HG03103 (cell line): ENCODE data around the gene FYCO1.

Experiments
- ATAC-seq: cut with Tn5 transposase; IDR thresholded peaks from one replicate; pipeline ENCODE4 v1.9.1; 2021; ENCODE audit warnings: low read depth; ENCODE audit not compliant: unreplicated experiment

FYCO1 gene

DNA sequence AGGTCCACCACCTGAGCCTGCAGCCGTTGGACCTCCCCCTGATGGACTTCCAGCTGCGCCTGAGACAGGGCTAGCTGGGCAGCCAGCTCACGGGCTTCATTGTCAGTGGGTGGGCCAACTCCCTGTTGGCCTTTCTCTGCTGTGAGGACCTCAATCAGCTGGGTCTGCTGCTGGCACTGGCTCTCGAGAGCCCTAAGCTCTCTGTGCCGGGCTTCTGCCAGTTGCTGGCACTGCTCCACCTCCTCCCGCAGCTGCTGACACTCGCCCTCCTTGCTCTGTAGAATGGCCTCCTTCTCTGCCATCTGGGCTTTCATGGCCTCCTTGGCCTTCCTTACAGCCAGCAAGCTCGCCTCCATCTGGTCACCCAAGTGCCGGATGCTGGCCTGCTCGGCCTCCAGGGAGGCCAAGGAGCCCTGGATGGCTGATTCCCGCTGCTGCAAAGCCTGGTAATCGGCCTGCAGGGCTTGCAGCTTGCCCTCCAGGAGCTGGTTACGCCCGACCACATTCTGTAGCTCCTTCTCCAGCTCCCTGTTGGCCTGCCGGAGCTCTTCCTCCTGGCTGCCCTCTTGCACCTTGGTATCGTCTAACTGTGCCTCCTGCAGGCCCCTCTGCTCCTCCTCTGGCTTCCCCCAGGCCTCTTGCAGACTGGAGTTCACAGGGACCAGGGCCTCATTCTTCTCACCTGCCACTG is 28.5 kb downstream of the FYCO1 start:
- no peak for ATAC-seq

DNA sequence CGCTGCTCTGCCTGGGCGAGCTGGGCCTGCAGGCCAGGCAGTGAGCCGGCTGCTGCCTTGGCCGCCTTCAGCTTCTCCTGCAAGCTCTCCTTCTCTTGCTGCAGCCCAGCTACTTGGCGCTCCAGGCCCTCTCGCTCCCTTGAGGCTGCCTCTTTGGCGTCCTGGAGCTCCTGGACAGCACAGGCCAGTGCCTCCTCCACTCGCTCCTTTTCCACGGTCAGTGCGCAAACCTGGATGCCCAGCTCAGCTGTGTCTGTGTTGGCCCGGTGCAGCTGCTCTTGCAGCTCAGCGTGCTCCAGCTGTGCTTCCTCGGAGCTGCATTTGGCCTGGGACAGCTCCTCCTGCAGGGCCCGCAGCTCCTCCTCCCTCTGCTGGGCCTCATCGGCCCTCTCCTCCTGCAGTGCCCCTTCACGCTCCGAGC is 29.2 kb downstream of the FYCO1 start:
- no peak for ATAC-seq

DNA sequence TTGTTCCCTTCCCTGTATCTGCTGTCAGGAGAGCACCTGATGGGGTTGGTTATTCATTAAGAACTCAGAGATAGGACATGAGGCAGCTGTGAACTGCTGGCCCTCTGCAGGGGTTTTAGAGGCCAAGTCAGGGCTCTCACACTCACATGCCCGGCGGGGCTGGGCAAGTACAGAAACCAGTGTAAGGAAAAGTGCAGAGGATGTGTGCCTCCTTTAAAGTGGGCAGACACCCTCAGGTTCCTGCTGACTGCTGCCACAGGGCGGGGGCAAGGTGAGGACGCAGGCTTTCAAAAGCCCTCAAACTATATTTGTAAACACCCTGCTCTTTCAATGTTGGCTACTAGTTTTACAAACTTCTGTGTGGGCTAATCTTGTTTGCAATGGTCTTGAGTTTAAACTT is 30.0 kb downstream of the FYCO1 start:
- no peak for ATAC-seq

DNA sequence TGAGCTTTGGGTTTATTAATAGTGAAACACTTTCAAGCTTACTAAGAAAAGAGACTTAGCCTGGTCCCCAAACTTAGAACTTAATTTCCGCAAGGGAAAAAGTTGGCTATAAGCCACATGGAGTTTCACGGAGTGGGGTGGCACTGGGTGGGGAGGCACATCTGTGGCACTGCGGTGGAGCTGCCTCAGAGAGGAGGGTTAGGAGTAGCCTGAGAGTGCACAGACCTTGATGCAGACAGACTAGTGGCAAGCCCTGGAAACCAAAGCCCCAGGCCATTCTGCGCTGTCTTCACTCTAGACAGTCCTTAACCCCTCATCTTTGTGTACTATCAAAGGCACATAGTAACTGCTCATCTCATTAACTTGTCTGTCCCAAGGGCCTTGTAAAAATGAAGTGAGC is 30.4 kb downstream of the FYCO1 start:
- ATAC-seq: no peak

DNA sequence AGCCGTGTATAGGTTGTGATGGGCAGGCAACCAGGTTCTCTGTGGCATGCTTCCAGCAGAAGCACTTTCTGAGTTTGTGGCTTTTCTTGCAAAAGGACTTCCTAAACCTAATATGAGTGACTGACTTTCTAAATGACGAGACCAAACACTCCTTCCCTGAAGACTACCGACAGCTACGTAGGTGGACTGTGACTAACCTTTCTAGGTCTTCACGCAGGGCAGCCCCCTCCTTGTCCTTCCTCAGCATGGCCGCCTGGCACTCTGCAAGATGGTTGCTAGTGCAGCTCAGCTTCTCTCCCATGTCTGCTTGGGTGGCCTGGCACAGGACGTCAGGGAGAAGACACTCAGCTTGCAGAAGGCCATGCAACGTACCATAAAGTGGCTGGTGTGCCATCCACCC is 31.5 kb downstream of the FYCO1 start:
- no peak for ATAC-seq

DNA sequence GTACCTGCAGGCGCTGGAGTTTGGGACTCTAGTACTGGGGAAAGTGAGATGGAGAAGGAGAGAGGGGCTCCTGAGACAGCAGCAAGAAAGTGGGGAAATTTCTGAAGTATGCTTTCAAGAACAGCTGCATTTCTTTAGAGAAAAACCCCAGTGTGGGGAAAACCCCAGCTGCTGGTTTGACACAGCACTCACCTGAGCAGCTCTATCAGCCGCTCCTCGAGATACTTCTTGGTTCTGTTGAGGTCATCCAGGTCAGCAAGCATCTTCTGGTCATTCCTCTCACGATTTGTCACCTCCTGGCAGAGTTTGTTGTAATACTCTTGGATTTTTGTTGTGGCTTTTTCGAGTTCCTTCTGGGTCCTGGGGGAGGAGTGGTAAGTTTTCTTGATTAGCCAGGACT is 33.6 kb downstream of the FYCO1 start:
- ATAC-seq: peak; percentile 50

DNA sequence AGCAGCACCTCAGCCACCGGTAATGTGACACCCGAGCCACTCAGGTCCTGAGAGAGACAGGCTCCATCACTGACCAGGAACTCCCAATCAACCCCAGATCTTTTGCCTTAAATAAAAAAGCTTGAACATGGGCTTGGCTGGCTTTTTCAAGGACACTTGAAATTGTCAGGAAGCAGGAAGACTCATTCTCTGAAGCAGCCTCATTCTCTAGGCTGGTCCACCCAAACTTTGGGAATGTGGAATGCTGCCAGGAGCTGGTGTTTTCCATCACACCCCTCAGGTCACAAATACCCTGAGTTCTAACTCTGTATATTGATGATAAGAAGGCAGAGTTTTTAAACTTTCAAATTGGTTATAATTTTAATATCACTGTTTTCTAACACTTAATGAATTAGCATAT is 35.3 kb downstream of the FYCO1 start:
- ATAC-seq: no peak

DNA sequence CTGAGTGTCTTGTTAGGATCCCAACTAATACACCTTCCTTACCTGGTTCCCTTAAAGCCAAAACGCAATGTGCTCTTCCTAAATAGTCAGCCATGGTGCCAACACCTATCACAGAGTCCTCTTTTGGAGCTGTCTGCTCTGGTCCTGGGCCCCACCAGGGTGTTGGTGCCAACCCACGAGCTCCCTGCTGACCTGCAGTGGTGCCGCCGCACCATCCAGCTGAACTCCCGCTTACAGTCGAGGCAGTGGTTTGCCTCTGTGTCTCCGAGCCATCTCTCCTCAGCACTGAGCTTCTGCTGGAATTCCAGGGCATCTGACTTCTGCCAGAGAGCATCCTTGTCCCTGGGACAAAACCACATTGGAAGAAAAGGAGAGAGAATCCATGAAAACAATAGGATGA is 36.4 kb downstream of the FYCO1 start:
- ATAC-seq: no peak

DNA sequence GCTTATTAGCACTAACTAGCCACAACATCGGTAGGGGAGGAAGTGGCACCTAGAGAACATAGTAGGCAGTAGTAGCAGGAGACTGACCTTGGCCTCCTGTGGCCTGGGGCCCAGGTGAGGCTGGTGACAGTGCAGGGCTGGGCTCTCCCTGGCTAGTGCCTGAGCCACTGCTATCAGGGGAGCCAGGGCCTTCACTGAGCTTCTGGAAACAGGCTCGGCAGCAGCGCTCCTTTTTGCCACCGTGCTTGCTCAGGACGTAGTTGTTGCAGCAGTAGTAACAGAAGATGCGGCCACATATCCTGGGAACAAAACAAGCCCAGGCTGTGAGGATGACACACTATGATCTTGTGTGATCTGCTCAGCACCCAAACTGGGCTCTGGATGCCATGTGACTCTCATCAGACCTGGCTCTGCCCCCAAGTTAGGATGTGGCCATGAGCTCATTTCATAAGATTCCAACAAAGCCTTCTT is 37.3 kb downstream of the FYCO1 start:
- no peak for ATAC-seq

DNA sequence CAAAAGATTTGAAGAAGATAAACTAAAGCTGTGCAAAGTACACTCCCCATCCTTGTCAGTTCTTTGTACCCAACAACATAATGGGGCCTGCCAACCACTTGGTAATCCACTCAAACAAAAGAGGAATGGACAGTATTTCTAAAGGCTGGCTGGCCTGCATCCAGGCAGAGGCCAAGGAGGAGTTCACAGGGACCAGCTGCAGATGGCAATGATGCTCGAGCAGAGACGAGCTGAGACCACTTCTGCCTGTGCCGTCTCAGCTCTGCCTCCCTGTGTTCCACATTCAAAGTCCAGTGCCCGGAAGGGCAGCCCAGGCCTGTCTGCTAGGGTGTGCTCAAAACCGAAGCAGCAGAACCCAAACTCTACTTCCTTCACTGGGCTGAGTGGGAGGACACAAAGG is 38.0 kb downstream of the FYCO1 start:
- ATAC-seq: no peak

DNA sequence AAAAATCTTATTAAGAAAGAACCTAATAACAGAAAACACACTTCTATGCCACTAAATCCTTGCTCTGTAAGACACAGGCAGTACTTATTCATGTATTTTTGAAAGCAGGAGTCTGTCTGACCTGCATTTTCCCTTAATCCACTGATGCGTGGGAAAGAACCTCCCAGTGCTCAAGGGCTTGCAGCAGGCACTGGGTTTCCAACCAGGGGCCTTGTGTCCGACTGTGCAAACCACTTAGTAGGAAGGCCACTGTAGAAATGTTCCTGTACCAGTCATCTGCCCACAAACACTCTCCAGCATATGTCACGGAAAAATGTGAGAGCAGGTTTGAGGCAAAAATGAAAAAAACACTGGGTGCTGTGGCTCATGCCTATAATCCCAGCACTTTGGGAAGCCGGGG is 39.9 kb downstream of the FYCO1 start:
- no peak for ATAC-seq

DNA sequence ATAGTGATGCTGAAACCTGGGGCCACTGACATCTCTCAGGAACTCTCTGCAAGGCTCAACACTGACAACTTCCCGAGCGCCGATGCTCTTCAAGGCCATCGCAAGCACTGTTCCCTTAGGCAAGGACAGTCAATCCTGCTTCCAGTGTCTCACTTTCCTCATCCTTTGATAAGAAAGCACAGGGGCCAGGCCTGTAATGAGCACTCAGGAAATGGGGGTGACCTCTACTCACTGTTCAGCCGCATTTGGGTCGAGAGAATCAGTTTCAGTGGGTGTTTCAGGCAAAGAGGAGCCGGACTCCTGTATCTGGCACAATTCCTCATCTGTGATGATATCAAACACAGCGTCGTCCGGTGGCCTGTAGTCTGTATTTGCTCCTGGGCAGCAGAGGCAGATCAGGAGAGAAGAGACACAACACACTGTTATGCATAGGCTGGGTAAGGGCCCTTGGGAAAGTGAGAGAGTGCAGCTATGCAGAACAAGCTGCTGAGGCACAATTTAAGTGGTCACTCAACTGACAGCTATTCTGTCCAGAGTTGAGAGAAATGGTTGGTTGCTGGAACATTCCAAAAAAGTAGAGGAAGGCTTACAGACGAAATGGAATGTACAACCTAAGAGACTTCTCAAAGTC is 40.5 kb downstream of the FYCO1 start:
- ATAC-seq: no peak

DNA sequence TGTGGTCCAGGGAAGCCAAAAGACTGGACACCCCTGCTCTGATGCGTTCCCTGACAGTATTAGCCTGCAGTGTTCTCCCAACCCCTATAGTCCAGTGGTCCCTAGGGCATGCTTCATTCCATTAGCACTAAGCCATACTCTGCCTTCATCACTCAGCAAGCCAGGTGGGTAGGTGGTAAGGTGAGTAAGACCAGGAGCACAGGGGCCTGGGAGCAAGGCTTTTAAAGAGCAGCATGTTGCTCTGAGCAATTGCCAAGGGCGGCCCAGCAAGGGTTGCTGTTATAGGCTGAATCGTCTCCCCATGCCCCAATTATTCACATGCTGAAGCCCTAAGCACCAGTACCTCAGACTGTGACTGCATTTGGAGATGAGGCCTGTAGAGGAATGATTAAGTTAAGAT is 41.3 kb downstream of the FYCO1 start:
- no peak for ATAC-seq

DNA sequence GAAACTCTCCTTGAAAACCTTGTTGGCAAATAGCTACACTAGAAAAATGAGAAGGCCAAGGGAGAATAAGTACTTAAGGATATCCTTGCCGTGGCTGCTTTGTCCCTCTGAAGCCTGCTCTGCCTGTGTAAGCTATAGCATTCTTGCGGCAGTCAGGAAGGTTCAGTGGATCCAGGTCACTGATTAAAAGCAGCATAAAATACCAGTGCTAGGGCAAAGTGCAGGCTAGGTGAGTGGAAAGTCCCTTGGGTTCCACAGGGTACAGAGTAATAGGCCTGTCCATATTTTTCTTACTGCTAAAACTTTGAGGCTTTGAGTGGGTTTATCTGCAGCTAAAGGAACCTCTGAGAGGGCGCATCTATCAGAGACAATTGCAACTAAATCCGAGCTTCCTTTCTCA is 42.1 kb downstream of the FYCO1 start:
- ATAC-seq: no peak

DNA sequence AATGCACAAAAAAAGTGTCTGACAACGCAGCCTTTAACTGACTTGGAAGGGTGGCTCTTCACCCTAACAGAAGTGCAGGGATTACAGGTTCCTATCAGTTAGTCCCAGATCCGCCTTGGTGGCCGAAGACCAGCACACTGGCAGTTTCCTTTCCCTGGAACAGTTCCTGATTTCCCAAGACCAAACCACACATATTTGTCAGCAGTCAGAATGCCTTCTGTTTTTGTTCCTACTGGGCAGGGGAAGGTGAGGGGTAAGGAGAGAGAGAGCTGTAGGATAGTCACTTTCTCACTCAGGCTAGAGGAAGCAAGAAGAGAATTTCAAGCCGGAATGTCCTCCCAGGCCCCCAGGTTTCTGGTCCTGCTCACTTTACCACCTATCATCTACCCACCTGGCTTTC is 43.2 kb downstream of the FYCO1 start:
- ATAC-seq: no peak

DNA sequence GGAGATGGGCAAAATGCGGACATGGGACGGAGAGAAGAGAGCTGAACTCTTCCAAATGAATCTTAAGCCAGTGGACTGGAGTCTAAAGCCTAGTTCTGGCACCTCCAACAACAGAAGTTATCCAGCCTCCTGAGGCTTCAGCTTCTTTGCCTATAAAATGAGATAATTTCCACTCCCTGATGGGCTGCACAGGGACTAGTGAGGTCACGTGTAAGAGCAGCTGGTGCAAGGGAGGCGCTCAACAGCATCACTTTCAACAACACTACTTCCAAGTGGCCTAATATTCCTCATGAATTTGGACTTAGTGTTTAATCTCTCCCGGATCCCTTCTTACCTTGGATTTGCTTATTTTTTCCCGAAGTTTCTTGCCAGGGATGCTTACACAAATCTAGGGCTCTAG is 43.7 kb downstream of the FYCO1 start:
- ATAC-seq: no peak

DNA sequence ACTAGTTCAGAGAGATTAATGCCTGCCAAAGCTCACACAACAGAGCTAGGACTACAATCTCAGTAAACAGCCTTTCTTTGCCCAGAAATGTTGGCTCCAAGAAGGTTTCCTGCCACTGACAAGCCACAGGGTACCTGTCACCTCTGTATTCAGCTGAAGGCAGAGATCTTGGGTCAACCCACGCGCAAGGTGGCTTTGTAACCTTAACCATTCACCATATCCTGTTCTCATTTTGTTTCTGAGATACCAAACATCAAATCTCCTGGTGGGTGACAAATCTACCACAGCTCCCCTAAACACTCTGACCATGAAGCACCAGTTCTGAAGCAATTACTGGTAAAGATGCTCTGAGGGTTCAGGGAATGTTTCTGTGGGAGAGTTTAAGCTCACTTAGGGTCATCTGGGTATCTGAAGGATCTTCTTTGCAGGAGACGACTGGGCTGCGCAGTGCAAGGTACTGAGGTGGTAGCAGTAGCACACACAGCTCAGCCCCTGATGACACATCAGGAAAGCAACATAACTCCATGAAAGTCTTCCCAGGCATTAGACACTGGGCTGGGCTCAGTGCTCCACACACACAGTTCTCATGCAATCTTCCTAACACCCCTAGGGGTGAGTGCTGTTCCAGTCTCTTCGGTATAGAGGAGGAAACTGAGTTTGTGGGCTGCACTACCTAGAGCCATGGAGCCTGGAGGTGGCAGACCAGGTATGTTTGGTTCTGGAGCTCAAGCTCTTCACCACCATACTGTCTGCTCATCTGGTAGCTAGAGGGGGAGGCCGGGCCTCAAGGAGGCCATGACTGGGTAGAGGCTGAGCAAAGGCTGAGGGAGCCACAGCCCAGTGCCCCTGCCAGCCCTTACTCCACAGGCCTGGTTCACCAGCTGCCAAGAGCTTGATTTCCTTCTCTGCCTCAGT is 44.7 kb downstream of the FYCO1 start:
- no peak for ATAC-seq

DNA sequence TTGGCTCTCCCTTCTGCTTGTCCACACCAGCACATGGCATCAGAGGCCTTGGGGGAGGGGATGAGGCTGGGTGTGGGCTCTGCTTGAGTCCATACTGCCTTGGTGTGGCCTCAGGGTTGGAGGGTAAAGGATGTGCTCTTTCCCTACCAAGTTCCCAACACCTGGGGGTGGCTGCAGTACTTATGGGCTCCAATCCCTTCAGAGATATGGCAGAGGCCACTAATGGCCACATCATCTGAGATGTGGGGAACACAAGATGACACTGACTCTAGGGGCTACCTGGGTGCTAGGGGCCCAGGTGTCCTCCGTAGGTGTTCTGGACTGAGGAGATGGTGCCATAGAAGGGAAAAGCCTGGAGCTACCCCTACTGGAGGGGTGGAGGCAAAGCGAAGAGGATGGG is 45.5 kb downstream of the FYCO1 start:
- ATAC-seq: no peak

DNA sequence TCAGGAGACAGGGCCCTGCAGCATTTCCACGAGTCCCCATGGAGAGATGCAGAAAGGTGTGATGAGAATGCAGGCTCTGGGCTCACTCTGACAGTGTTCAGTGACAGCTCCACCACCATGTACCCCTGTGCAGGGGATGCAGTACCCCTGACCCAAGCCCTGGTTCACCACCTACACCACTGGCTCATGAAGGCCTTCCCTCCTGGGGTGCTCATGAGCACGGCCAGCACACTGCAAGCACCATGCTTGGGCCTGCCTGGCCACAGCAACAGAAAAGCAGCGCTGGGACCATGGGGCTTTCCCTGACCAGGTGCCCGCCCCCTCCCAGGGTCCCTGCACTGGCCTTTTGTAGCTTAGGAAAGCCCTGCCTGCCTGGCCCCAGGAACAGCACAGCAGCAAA is 46.2 kb downstream of the FYCO1 start:
- ATAC-seq: no peak

DNA sequence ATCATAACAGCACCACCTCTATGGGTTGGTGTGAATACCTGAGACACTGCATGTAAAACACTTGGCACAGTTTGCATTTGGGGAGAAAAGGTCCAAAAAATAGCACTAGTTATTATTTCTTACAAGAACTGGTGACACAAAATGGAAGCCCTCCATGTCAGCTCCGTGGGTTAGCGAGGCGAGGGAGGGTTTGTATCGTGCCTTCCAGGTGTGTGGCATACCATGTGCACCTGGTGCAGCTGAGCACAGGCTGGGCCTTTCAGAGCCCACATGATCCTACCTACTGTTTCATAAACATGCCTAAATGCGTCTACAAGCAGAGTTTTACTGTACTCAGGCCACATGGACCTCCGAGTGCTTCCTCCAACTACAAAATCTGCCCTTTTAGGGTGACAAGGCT is 46.7 kb downstream of the FYCO1 start:
- ATAC-seq: no peak

DNA sequence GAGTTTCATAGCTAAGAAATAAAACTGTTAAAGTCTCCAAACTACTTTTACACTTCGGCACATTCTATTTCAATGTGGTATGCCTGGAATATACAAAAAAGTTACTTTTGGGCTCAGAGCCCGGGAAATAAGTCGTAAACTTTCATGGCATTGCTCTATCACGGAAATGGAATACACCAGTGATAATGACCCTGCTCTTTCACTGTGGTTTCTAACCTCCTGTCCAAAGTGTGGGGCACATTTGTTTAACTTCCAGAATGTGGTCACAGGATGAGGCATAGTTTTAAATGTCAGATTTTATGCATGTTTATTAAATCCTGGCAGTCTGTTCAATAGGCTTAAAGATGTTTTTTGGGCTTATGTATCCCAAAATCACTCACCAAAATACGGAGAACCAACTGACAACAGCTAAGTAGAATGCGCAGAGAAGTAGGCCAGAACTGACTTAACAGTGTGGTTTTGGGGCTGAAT is 47.3 kb downstream of the FYCO1 start:
- ATAC-seq: no peak
